ENCODE data around the gene SLC6A6.

Gene SLC6A6

GRCh38 chr3:14439501-14440167 is 37.2 kb downstream of the SLC6A6 start:
- no peak for DNase-seq

- no peak for DNase-seq
Measured at GRCh38 chr3:14440168-14440518, 37.7 kb downstream of the SLC6A6 start.

DNA sequence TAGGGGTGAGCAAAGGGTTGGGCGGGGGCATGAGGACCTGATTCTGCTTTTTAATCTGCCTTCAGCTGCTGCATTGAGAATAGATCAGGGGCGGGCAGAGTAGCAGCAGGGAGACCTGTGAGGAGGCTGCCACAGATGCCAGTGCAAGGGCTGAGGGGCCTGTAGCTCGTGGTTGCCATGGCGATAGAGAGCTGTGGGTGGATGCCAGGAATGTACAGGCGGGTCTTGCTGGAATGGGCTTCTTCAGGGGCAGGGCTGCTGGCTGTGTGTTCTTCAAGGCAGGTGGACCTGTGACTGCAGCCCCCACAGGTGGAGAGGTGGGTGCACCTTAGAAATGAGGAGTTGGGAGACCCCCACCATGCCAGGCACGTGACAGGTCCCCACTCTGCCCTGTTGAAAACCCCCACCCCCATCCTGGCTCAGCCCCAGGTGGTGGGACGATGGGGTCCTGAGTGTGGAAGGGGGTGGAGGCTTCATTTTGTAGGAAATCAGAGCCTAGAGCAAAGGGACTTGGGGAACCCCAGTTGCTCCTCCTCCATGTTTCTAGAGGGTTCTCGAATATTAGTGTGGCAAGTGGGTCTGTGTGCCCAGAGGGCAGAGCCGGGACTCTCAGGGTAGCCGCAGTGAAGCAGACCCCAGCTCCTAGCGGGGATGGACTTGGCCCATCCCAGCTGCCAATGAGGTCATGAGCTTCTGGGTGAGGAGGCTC is 38.3 kb downstream of the SLC6A6 start:
- DNase-seq: no peak

- DNase-seq: no peak
Measured at GRCh38 chr3:14441240-14441919, 39.0 kb downstream of the SLC6A6 start.

DNA sequence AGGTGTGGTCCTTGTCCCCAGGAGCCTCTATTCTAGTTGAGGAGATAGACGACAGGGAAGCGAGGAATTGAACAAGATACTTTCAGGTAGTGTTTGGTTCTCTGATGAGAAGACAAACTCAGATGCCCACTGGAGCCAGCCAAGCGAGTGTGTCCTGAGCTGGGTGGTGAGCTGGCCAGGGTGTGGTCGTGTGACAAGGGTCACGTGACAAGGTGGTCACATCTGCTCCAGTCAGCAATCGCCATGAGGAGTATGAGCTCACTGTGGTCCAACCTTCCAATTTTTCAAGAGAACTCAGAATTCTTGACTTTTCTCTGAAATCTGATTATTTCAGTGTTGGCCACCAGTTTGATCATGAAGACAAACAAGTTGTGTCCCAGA is 39.5 kb downstream of the SLC6A6 start:
- no peak for DNase-seq

- no peak for DNase-seq
Measured at GRCh38 chr3:14444380-14444779, 42.0 kb downstream of the SLC6A6 start.

GRCh38 chr3:14445773-14446172 is 43.4 kb downstream of the SLC6A6 start:
- DNase-seq: no peak

- no peak for DNase-seq
Measured at GRCh38 chr3:14446988-14447570, 44.7 kb downstream of the SLC6A6 start.

- no peak for DNase-seq
Measured at GRCh38 chr3:14448063-14448462, 45.7 kb downstream of the SLC6A6 start.

GRCh38 chr3:14448756-14449727 is 46.6 kb downstream of the SLC6A6 start:
- DNase-seq: no peak

DNA sequence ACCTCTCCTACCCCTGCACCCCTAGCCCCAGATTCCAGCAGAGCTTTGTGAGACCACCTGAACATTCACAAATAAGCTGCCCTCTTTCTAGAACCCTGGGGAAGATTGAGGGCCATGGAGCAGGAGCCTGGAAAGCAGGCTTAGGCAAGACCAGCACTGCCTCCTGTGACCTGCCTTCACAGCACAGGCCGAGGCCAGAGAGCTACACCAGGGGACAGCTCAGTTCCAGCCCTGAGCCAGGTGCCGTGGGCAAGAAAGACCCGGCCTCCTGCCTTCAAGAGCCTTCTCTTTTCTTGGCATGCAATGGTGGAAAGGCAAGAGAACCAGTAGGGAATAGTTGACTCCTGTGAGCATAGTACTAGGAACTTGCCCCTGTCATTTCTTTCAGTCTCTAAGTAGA is 48.1 kb downstream of the SLC6A6 start:
- no peak for DNase-seq

- no peak for DNase-seq
Measured at GRCh38 chr3:14450922-14451606, 48.7 kb downstream of the SLC6A6 start.

- DNase-seq: no peak
Measured at GRCh38 chr3:14451844-14452739, 49.7 kb downstream of the SLC6A6 start.

GRCh38 chr3:14452740-14453710 is 50.6 kb downstream of the SLC6A6 start:
- no peak for DNase-seq

DNA sequence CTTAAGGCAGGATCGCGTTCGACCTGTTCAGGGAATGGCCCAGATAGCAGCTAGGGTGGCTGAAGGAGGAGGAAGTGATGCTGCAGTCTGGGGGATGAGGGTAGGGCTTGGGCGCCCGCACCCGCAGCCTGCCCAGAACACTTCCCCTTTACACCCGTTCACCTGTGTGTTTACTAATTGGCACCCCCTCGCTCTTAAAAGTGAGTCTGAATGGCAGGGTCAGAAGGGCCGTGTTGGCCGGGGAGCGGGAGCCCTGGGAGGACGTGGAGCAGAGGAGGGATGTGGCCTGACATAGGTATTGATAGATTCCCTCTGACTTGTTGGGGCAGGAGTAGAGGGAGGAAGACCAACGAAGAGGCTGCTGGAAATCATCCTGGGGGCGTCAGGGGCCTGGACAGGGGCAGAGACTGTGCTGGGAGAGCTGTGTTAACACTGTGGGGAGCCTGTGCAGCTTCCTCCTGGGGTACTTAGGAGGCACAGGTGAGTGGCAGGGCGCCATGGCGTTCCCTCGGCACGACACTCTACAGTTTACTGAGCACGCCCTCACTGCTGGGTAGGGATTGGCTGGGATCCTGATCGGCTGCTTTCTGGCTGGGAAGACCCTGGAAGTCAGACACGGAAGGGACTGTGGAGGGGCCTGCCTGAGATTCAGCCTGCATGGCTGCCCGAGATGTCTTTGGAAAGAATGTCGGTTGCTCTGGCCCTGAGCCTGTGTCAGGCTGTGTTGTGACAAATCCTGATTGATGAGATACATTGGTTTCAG is 51.7 kb downstream of the SLC6A6 start:
- no peak for DNase-seq

GRCh38 chr3:14454639-14455310 is 52.4 kb downstream of the SLC6A6 start:
- no peak for DNase-seq

DNA sequence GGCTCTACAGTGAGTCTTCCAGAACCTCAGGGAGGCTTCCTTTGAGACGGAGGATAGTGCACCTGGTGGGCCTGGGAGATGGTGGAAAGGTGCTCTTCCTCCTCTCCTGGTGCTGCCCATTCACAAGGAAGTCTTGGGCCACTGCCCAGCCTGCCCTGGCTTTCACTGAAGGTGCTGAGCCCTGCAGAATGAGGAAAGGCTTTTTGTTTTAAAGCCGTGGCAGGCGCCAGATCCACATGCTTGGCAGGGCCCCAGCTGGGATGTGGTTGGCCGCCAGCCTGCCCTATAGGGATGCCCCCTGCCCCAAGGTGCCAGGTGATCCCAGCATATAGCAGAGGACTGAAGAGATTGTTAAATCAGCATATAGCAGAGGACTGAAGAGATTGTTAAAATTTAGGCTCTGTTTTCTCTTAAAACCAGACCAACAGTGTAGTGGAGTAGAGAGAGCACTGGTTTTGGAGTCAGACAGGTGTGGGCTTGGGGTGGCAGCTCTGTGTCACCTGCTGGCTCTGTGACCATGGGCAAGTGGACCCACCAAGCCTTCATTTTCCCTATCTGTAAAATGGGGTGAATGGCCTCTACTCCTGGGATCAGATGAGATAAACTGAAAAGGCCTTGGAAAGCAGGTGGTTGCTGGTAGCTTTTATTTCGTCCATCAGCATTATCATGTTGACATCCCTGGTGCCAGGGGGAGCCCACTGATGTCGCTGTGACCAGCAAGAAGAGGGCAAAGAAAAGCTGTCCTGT is 53.3 kb downstream of the SLC6A6 start:
- no peak for DNase-seq

DNA sequence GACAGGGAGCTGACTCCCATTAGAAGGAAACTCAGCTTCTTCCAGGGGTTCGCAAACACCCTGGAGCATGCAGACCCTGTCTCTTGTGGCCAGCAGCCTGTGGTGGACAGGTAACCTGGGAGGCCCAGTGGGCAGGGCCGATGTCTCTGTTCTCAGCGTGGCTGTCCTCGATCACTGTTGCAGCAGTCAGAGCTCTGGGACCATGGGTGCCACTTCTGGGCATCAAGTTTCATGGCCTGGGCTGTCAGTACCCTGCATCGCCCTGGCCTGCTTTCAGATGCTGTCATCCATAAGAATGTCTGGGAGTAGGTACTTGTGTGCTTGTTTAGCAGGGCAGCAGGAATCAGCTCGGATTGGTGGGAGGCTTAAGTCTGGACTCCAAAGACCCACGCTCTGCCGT is 54.4 kb downstream of the SLC6A6 start:
- DNase-seq: no peak
